SKM-1 (cell line): ENCODE measurements around the gene TNFSF8.

Source experiments
- DNase-seq: peaks from one replicate; lab custom pipeline; 2025; ENCODE audit not compliant: unreplicated experiment; lab: John Stamatoyannopoulos, UW

The TNFSF8 gene, protein sequence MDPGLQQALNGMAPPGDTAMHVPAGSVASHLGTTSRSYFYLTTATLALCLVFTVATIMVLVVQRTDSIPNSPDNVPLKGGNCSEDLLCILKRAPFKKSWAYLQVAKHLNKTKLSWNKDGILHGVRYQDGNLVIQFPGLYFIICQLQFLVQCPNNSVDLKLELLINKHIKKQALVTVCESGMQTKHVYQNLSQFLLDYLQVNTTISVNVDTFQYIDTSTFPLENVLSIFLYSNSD

DNA sequence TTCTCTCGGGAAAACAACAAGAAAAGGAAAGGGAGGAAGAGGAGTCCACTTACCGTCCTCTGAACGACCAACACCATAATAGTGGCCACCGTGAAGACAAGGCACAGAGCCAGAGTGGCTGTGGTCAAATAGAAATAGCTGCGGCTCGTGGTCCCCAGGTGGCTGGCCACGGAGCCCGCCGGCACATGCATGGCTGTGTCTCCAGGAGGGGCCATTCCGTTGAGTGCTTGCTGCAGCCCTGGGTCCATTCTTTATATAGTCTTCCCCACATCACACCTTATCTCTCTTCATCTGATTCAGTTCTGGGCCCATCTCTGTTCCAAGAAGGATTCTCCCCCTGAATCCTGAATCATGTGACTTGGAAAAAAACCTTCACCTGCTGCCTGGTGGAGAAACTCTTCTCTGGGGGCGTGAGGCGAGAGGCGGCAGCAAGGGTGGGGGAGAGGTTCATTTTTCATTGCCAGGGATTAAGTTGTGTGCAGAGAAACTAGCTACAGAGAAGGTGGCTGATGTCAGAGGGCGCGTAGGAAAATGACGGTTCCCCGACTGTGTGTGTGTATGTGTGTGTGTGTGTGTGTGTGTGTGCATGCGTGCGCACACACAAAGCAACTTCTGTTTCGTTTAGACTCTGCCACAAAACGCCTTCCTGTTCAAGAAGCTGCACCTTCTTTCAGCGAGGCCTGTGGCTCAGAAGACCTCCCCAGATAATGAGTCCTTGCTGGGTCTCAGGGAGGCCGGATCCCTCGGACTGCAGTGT, at the start of gene TNFSF8:
TNFSF8 (minus strand) TSS at position 536 of the 757 bp plus-strand sequence; CDS start at position 248, 288 bp downstream.
- no peak for DNase-seq

GRCh38 chr9:114973216-114973615, 42.8 kb upstream of the TNFSF8 start:
- no peak for DNase-seq

GRCh38 chr9:114972510-114973136, 42.2 kb upstream of the TNFSF8 start:
- no peak for DNase-seq

GRCh38 chr9:114969269-114969668, 38.9 kb upstream of the TNFSF8 start:
- DNase-seq: no peak

DNA sequence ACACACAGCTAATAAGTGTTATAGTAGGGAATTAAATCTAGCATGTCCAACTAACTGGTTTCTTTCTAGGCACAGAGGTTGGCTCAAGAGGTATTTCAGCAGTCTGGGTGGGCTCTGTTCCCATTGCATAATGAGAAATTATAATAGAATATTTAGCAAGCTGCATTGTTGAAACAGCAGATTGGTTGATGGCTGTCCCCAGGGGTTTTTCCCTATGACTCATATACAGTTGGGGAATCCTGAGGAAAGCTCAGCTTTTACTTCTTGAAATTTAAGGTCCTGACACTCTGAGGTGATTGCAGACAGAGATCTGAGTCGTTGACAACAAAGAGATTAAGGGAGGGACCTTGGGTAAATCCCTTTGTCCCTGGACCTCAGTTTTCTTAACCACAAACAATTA, 38.3 kb upstream of the TNFSF8 start:
- DNase-seq: no peak

DNA sequence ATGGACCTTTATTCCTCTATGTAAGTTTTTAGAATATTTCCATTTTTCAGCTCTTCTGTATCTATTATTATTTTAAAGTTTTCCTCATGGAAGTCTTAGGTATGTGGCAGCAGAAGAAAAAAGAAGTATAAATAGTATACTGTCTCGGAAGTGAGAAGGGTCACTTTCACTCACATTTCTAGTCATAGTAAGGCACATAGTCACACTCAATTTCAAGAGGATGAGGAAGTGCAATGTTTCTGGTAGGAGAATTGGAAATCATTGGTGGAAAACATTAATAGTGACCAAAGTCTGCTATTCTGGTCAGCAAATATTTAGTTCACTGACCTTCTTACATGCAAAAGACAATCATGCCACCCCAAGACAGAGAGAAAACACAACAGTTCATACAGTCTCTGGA, 35.2 kb upstream of the TNFSF8 start:
- DNase-seq: no peak

DNA sequence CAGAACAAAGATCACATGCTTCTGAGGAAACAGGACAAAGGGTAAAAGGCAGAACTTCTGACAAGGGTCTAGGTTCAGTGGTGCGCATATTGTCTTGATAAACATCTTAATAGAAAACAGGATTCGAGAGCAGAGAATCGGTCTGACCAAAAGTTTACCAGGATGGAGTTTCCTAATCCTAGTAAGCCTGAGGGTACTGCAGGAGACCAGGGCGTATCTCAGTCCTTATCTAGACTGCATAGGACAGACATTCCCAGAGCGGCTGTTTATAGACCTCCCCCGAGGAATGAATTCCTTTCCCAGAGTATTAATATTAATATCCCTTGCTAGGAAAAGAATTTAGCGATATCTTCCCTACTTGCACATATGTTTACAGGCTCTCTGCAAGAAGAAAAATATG, 32.4 kb upstream of the TNFSF8 start:
- DNase-seq: no peak

- DNase-seq: no peak
Observed at GRCh38 chr9:114960276-114960675, 29.9 kb upstream of the TNFSF8 start.

DNA sequence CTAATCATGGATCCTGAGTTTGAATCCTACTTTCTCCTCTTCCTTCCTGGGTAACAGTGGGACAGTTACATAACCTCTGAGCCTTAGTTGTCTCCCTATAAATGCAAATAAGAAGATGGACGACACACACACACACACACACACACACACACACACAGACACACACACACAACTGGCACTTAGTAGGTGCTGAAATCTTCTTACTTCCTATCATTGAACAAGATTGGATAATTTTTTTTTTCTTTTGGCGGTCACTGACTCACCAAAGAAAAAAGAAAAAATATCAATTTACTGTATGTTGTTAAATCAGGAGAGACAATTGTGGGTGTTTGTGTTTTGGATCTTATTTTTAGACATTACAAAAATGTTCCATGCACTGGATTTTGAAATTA, 28.4 kb upstream of the TNFSF8 start:
- no peak for DNase-seq

- DNase-seq: peak; percentile 55
Observed at GRCh38 chr9:114958021-114958843, 27.8 kb upstream of the TNFSF8 start.

- DNase-seq: no peak
Observed at GRCh38 chr9:114957558-114957957, 27.2 kb upstream of the TNFSF8 start.

DNA sequence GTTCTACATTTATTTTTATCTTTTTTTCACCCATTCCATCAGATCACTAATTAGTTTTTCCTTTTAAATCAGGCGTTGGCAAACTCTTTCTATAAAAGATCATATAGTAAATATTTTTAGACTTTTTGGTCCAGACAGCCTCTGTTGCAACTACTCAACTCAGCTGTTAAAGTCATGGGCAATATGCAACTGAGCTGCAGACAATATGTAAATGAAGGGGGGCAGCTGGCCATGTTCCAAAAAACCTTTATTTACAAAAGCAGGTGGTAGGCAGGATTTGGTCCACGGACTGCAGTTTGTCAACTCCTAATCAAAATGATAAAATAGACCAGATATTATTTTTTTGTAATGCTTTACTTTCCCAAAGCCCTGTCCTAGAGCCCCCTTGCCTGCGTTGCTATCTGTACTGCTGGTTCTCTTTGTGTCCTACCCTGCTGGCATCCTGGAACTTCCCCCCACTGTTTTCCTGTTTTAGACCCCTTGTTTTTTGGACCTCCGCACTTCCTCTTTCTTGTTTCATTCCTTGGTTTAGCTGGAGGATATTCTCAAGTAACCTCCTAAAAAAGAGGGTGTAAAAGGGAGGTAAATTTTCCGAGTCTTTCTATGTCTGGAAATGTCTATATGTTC, 24.7 kb upstream of the TNFSF8 start:
- no peak for DNase-seq

GRCh38 chr9:114953959-114954358, 23.6 kb upstream of the TNFSF8 start:
- peak; percentile 27 for DNase-seq

DNA sequence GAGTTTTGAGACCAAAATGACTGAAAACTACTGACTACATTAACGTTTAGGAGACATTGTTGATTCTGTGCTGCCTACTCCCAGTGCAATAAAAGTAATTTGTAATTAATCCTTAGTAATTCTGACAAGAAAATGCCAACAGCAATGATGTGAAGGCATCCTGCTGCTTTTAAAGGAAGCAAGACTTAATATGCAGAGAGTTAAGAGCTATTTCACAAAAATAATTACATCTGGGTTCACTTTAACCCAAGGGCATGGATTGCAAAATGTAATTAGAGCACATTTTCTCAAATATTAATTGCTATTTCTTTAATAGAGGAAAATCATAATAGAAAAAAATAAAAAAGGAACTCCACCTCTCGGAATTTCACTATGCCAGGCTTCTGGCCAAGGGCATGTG, 22.7 kb upstream of the TNFSF8 start:
- no peak for DNase-seq

DNA sequence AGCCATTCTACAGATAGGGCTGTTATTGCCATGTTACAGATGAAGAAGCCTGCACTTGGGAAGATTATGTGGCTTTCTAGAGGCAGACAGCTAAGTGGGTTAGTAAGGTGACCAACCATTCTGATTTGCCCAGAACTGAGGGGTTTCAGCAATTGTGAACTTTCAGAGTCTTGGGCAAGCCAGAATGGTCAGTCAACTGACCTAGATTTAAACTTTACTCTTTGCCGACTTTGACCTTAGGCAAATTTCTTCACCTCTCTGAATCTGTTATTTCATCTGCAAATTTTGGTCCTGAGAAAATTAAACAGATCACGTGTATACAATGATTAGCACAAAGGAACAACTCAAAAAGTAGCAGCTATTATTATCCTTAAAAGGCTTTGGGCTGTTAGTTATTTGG, 20.4 kb upstream of the TNFSF8 start:
- no peak for DNase-seq

DNA sequence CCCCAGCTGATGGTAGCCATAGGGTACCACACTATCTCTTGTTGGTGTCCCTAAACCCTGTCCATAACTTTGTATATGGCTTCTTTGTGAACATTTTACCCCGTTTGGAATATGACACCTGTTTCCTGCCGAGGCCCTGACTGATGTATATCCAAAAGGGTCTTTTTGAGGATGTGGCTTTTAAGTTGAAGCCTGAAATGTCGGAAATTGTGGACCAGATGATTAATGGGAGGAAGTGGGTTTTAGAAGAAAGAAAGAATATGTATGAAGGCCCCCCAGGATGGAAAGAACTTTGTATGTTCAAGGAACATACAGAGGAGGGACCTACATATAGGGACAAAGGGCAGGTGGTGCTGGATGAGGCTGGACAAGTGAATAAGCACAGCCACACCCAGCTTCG, 16.7 kb upstream of the TNFSF8 start:
- DNase-seq: no peak

- DNase-seq: no peak
Observed at GRCh38 chr9:114945616-114946412, 15.4 kb upstream of the TNFSF8 start.

- DNase-seq: no peak
Observed at GRCh38 chr9:114941376-114941775, 11.0 kb upstream of the TNFSF8 start.

DNA sequence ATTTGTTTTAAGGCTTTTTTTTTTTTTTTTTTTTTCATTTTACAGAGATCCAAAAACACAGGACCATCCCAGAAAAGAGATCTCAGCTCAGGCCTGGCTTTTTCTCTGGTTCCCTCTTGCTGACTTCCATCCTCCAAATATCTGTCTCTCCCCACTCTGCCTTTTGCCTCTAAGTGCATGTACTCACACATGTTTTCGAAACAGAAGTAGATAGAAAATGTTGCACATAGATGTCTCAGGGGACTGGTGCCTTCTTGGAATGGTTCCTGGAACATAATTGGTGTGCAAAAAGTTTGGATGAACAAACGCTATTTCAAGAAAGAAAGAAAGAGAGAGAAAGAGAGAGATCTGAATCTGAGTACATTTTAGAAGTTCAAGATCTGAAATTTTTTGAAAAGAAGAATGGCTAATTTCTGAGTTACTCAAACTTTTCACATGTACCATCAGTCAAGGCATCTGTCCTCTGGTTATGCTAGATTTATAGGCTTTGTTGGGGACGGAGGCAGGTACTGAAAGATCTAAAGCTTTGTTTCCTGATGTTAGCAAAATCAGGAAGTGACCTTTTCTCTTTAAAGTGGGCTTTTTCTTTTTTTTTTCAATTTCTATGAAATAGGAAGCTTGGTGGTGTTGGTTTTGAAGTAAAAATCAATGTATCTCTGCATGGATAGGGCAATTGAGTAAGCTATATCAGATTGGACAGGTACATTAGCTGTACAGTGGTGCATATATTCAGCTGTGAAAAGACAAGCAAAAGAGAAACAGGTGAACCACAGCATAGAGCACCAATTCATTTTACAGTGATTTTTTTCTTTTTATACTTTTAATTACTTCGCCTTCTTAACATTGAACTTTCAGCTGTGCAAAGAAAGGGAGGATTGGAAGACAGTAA, 8.5 kb upstream of the TNFSF8 start:
- DNase-seq: no peak
